RWPE1 (cell line): ENCODE results near the gene BSCL2.

ENCODE experiments used
- CTCF ChIA-PET: fragments of 350-600 bp; sonication (Branson Sonifier 250); formaldehyde crosslinking; extraction: SDS; loops from one replicate; lab custom pipeline; 2021; lab: Yijun Ruan, JAX
- POLR2A ChIA-PET: fragments of 400-600 bp; formaldehyde crosslinking; extraction: SDS; loops from one replicate; lab custom pipeline; 2020; ENCODE audit warnings: antibody characterized with exemption; ENCODE audit not compliant: low non-redundant PET; lab: Yijun Ruan, JAX
- DNase-seq: peaks from one replicate; pipeline ENCODE4 v3.0.0; 2012; ENCODE audit warnings: low spot score
- H3K27ac ChIP-seq: fragments of 450-650 bp; 2 replicates; pipeline ENCODE4 v1.5.1; 2017
- CTCF ChIP-seq: fragments of 450-650 bp; conservative IDR thresholded peaks from 2 replicates; pipeline ENCODE4 v1.5.1; 2017; ENCODE audit warnings: low read depth, mild to moderate bottlenecking

Gene BSCL2

GRCh38 chr11:62727165-62727871, 20.1 kb upstream of the BSCL2 start, which contains the start of gene HNRNPUL2:
HNRNPUL2 (minus strand) TSS chr11:62727457; CDS start chr11:62727156, 301 bp downstream.
- no peak for TF ChIP-seq CTCF
- POLR2A ChIA-PET = interaction anchor here (0.6 to 1.8 kb wide), 7 partner anchors 12 to 136 kb away, joined by 3 to 8 read pairs (median 4); partner anchors contain the start of genes C11orf98, CSKMT, TUT1 and ZBTB3
- CTCF ChIA-PET = interaction anchor here (0.6 to 1.1 kb wide), 3 partner anchors 46 to 59 kb away, joined by 3 read pairs; no protein-coding TSS in a partner anchor
- DNase-seq = peak; percentile 99
- H3K27ac ChIP-seq = peak within 1 kb of the TSS; percentile 99

GRCh38 chr11:62726915-62727164, 19.6 kb upstream of the BSCL2 start:
- CTCF ChIA-PET = interaction anchor here (0.6 to 1.1 kb wide), 3 partner anchors 45 to 59 kb away, joined by 3 read pairs; no protein-coding TSS in a partner anchor
- POLR2A ChIA-PET = interaction anchor here (1.0 to 1.8 kb wide), 3 partner anchors 27 to 62 kb away, joined by 4 to 8 read pairs (median 4); partner anchors contain the start of genes C11orf98, CSKMT and ZBTB3
- no peak for DNase-seq
- no peak for TF ChIP-seq CTCF
- peak overlapping the region; percentile 99 for H3K27ac ChIP-seq

- POLR2A ChIA-PET = interaction anchor here (1.0 to 1.8 kb wide), 3 partner anchors 27 to 61 kb away, joined by 4 to 8 read pairs (median 4); partner anchors contain the start of genes C11orf98, CSKMT and ZBTB3
- DNase-seq = no peak
- H3K27ac ChIP-seq = peak overlapping the region; percentile 99
- TF ChIP-seq CTCF = no peak
- CTCF ChIA-PET = interaction anchor here (0.6 to 0.9 kb wide), 2 partner anchors 11 to 135 kb away, joined by 3 to 4 read pairs; no protein-coding TSS in a partner anchor
Observed at GRCh38 chr11:62726156-62726914, 19.1 kb upstream of the BSCL2 start.

- CTCF ChIA-PET = interaction anchor here (0.7 to 0.9 kb wide), 2 partner anchors 11 to 21 kb away, joined by 3 read pairs; no protein-coding TSS in a partner anchor
- H3K27ac ChIP-seq = peak overlapping the region; percentile 61
Observed at GRCh38 chr11:62725646-62726045, 18.4 kb upstream of the BSCL2 start.

GRCh38 chr11:62724171-62724570, 16.9 kb upstream of the BSCL2 start:
- ChIA-PET CTCF (interaction anchor here (0.6 kb wide), 1 partner anchor 62 kb away, joined by 3 read pairs; no protein-coding TSS in a partner anchor), POLR2A (interaction anchor here (0.5 kb wide), 1 partner anchor 35 kb away, joined by 5 read pairs; no protein-coding TSS in a partner anchor)
- DNase-seq = no peak
- TF ChIP-seq CTCF = no peak
- no peak overlapping the region for H3K27ac ChIP-seq

More at GRCh38 chr11:62725646-62726045, 18.4 kb upstream of the BSCL2 start:
- POLR2A ChIA-PET = no interaction called here
- DNase-seq = no peak
- no peak for TF ChIP-seq CTCF

GRCh38 chr11:62721994-62722393, 14.8 kb upstream of the BSCL2 start:
- ChIA-PET POLR2A (no interaction called here), CTCF (interaction anchor here (0.7 kb wide), 1 partner anchor 253 kb away, joined by 5 read pairs; no protein-coding TSS in a partner anchor)
- DNase-seq = no peak
- TF ChIP-seq CTCF = no peak
- no peak overlapping the region for H3K27ac ChIP-seq
